OCI-LY3 (cell line): ENCODE data around the gene AURKA.

Source experiments
- CTCF ChIP-seq: fragments of 200-600, 300-600 bp; sonication (generic); IDR thresholded peaks from 2 replicates; pipeline ENCODE4 v1.5.1; 2014; ENCODE audit warnings: antibody characterized with exemption, low read length, low read depth
- EZH2phosphoT487 ChIP-seq: fragments of 200-600 bp; shearing (Covaris generic); IDR thresholded peaks from 2 replicates; pipeline ENCODE4 v1.6.1; 2018; ENCODE audit warnings: antibody characterized with exemption, mixed run types, low read depth

- TF ChIP-seq CTCF (no peak), EZH2phosphoT487 (no peak)
Measured at GRCh38 chr20:56323206-56323605, 68.8 kb downstream of the AURKA start.
